GM12872 (cell line): Measurements from ENCODE around the gene PSMB7.

ENCODE experiments used
- TF ChIP-seq, protein P1 (sequence below): IDR thresholded peaks from 3 replicates; pipeline ENCODE4 v1.5.1; 2011; ENCODE audit warnings: low read depth, mild to moderate bottlenecking, low read length, moderate library complexity; ENCODE audit not compliant: insufficient read depth

Gene PSMB7

GRCh38 chr9:124321935-124322334 lies 93.3 kb downstream of the PSMB7 start:
- TF ChIP-seq, protein P1, sequence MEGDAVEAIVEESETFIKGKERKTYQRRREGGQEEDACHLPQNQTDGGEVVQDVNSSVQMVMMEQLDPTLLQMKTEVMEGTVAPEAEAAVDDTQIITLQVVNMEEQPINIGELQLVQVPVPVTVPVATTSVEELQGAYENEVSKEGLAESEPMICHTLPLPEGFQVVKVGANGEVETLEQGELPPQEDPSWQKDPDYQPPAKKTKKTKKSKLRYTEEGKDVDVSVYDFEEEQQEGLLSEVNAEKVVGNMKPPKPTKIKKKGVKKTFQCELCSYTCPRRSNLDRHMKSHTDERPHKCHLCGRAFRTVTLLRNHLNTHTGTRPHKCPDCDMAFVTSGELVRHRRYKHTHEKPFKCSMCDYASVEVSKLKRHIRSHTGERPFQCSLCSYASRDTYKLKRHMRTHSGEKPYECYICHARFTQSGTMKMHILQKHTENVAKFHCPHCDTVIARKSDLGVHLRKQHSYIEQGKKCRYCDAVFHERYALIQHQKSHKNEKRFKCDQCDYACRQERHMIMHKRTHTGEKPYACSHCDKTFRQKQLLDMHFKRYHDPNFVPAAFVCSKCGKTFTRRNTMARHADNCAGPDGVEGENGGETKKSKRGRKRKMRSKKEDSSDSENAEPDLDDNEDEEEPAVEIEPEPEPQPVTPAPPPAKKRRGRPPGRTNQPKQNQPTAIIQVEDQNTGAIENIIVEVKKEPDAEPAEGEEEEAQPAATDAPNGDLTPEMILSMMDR = no peak

DNA sequence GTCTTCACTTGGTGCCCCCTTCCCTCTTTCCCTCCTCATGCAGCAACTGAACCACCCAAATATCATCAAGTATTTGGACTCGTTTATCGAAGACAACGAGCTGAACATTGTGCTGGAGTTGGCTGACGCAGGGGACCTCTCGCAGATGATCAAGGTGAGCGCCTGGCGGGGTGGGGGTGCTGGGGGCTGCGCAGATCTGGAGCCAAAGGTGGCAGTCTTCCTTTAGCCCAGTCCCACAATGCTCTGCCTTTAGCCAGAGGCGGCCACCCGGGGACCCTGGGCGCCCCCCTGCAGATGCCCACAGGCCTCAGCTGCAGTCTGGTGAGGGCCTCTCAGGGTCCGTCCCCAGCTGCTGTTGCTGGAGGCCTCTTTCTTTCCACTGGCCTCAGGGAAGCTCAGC lies 93.8 kb downstream of the PSMB7 start:
- TF ChIP-seq, protein P1 = no peak

- TF ChIP-seq, protein P1 = peak; percentile 95
Observed at GRCh38 chr9:124320062-124320973, 94.9 kb downstream of the PSMB7 start.

DNA sequence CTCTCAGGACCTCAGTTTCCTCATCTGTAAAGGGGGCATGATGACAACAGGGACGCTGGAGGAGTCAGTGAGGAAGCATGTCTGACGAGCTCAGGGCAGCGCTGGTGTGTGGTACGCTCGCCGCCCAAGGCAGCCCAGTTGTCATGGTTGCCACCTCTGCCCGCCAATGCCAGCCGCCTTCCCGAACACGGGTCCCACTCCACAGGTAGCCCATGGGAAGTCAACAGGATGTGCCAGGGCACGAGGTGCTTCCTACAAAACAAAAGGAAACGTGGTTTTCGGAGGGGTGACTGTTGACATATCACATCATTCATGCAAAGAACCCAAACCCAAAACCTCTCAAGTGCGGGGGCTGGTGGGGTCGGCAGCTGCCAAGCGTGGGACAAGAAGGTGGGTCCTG lies 99.4 kb downstream of the PSMB7 start:
- TF ChIP-seq, protein P1 = no peak

DNA sequence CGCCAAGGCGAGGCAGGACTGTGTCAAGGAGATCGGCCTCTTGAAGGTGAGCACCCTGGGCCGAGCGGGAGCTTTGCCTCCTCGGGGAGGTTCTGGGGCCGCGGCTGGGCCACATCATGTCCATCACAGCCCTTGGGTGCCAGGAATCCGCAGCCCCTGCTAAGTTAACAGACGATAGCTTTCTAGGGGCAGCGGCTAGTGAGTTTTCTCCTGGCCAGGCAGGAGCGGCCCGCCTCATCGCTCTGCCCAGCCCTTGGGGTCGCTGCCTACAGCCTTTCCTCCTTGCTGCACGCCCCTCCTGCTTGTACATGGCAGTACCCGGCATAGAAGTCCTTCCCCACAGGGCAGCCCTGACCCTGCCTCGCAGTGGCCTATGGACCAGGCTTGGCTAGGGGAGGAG lies 101.3 kb downstream of the PSMB7 start:
- TF ChIP-seq, protein P1 = no peak

GRCh38 chr9:124312290-124313265 lies 102.7 kb downstream of the PSMB7 start:
- TF ChIP-seq, protein P1 = peak; percentile 37; the same call in 2 of the 3 replicates

DNA sequence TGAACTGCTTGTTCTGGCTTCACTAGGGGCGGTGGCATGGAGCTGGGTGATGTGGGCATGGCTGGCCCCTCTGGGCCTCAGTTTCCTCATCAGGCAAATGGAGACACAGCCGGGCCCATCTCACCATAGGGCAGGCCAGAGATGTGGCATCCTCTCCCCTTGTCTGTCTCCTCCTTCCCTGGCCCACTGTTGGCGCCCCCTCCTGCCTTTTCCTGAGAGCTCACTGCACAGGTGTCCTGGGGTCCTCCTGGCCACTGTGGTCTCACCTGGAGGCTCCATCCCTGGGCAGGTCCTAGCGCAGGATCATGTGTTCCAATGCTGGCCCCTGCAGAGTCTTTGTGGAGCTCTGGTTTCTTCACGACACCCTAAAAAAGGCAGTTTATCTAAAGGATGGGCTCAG lies 104.0 kb downstream of the PSMB7 start:
- TF ChIP-seq, protein P1 = 0 out of 3 replicates have a peak, but pooled peaks have one; percentile 10
